Measurements from ENCODE around the gene STAC2.

The STAC2 gene

DNA sequence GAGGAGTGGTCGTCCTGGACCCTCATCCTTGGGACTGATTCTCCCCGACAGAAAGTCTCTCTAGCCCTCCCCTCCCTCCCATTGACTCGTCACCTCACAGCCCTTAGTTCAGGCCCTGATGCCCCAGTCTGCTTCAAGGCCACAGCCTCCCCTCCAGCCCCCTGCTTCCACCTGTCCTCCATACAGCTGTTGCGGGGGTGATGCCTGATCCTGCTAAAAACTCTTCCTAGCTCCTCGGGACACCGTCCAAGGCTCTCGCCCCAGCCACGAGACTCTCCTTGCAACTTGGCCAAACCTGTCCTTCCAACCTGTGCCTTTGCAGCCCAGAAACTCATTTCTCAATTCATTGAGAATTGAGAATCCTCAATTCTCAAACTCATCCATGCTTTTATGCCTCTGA is 6.8 kb downstream of the STAC2 start:
- in situ Hi-C loops (cut with MboI; ENCODE audit: low pct_unique_long_range_greater_than_20kb, low sequenced_read_pairs, unreplicated experiment): no loop called here
- TF ChIP-seq, protein P1, sequence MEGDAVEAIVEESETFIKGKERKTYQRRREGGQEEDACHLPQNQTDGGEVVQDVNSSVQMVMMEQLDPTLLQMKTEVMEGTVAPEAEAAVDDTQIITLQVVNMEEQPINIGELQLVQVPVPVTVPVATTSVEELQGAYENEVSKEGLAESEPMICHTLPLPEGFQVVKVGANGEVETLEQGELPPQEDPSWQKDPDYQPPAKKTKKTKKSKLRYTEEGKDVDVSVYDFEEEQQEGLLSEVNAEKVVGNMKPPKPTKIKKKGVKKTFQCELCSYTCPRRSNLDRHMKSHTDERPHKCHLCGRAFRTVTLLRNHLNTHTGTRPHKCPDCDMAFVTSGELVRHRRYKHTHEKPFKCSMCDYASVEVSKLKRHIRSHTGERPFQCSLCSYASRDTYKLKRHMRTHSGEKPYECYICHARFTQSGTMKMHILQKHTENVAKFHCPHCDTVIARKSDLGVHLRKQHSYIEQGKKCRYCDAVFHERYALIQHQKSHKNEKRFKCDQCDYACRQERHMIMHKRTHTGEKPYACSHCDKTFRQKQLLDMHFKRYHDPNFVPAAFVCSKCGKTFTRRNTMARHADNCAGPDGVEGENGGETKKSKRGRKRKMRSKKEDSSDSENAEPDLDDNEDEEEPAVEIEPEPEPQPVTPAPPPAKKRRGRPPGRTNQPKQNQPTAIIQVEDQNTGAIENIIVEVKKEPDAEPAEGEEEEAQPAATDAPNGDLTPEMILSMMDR (IDR thresholded peaks at IDR 0.05; ENCODE audit: extremely low read depth, insufficient read depth, missing control alignments): no peak
- no peak for DNase-seq (ENCODE audit: low spot score)

DNA sequence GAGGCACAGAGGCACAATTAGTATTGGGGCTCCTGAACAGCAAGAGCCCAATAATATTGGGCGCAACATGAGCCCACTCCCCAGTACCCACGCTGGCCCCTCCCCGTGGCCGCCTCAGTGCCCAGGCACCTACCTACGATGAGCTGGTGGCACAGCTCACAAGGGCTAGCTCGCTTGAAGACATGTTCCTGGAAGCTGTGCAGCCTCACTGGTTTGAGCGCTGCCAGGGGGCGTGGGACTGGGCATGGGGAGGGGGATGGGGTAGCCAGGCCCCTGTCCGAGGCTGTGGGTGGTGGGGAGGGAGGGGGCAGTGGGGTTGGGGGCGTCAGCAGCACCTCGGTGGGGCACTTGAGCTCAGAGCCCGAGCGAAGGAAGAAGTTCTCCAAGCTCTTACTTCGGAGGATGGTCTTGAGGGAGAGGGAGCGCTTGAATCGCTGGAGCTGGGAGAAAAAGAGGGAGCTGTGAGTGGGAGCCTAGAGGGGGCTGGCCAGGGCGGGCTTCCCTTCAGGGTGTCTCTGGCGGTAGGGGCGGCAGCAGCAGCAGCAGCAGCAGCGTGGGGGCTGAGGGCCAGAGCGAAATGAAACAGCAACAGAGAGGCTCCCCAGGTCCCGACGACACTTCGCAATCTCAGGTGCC is 7.9 kb downstream of the STAC2 start:
- in situ Hi-C loops (cut with MboI; ENCODE audit: low pct_unique_long_range_greater_than_20kb, low sequenced_read_pairs, unreplicated experiment): no loop called here
- TF ChIP-seq, protein P1 (IDR thresholded peaks at IDR 0.05; ENCODE audit: extremely low read depth, insufficient read depth, missing control alignments): no peak
- no peak for DNase-seq (ENCODE audit: low spot score)

- in situ Hi-C loops (cut with MboI; ENCODE audit: low pct_unique_long_range_greater_than_20kb, low sequenced_read_pairs, unreplicated experiment): no loop called here
- DNase-seq (ENCODE audit: low spot score): no peak
- TF ChIP-seq, protein P1 (IDR thresholded peaks at IDR 0.05; ENCODE audit: extremely low read depth, insufficient read depth, missing control alignments): no peak
Measured at GRCh38 chr17:39213852-39214251, 11.9 kb downstream of the STAC2 start.

- TF ChIP-seq, protein P1 (IDR thresholded peaks at IDR 0.05; ENCODE audit: extremely low read depth, insufficient read depth, missing control alignments): no peak
- no peak for DNase-seq (ENCODE audit: low spot score)
- in situ Hi-C loops (cut with MboI; ENCODE audit: low pct_unique_long_range_greater_than_20kb, low sequenced_read_pairs, unreplicated experiment): no loop called here
Measured at GRCh38 chr17:39212841-39213480, 12.8 kb downstream of the STAC2 start.

DNA sequence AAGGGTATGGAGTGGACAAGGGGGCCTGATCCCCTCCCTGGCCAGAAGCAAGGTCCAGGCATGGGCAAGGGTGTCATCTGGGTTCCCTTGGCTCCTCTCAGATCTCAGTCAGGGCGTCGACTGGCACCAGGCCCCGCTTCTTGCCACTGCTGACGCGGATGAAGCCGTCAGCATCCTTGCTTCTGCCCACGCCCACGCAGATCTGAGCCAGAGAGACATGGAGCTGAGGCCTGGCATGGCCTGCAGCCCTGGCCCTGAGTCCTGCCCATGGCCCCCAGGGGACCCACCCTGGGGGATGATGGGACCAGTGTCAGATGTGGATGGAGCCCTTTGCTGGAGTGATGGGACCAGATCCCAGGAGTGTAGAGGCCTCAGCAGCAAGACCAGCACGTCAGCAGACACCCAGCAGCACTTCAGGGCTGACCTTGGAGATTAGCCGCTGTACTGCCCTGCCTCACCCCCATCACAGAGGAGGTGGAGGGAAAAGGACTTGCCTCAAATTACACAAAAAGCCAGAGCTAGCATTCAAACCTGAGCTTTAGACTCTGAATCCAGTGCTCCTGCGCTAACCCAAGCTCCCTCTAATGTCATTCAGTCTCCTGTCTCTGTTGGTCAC is 13.4 kb downstream of the STAC2 start:
- no peak for DNase-seq (ENCODE audit: low spot score)
- in situ Hi-C loops (cut with MboI; ENCODE audit: low pct_unique_long_range_greater_than_20kb, low sequenced_read_pairs, unreplicated experiment): no loop called here
- TF ChIP-seq, protein P1 (IDR thresholded peaks at IDR 0.05; ENCODE audit: extremely low read depth, insufficient read depth, missing control alignments): no peak

- DNase-seq (ENCODE audit: low spot score): no peak
- TF ChIP-seq, protein P1 (IDR thresholded peaks at IDR 0.05; ENCODE audit: extremely low read depth, insufficient read depth, missing control alignments): no peak
- in situ Hi-C loops (cut with MboI; ENCODE audit: low pct_unique_long_range_greater_than_20kb, low sequenced_read_pairs, unreplicated experiment): no loop called here
Measured at GRCh38 chr17:39210093-39210434, 15.7 kb downstream of the STAC2 start.

All from GM13977 (cell line).